SH-SY5Y (cell line): ENCODE data around the gene C11orf71.

Experiments
- GATA2 ChIP-seq: IDR thresholded peaks from 2 replicates; pipeline ENCODE4 v1.6.1; 2011; ENCODE audit warnings: mild to moderate bottlenecking, low read depth, low read length
- GATA3 ChIP-seq: IDR thresholded peaks from 2 replicates; pipeline ENCODE4 v1.6.1; 2011; ENCODE audit warnings: low read depth, mild to moderate bottlenecking, low read length, moderate library complexity

Gene C11orf71

GRCh38 chr11:114354076-114354475 lies 46.2 kb downstream of the C11orf71 start:
- TF ChIP-seq GATA2 (no peak), GATA3 (no peak)

- TF ChIP-seq GATA3 (no peak), GATA2 (no peak)
Measured at GRCh38 chr11:114353443-114353842, 46.9 kb downstream of the C11orf71 start.

GRCh38 chr11:114350022-114350421 lies 50.3 kb downstream of the C11orf71 start:
- TF ChIP-seq GATA2: no peak
- TF ChIP-seq GATA3: no peak
